WTC11 (cell line): ENCODE data around the gene DPP9. TPM values are rescaled to one million over a fixed set of nuclear protein-coding genes. Genes with fewer than 3 reads are reported as not detected.

Experiments
- ATAC-seq: fragments of 200-7000 bp; cut with Tn5 transposase; 2 replicates; pipeline ENCODE4 v1.10.0; 2021; ENCODE audit warnings: mild to moderate bottlenecking, moderate library complexity
- CTCF ChIA-PET: fragments of 300-600 bp; sonication (Branson Sonifier 250); formaldehyde crosslinking; loops from one replicate; lab custom pipeline; 2021; ENCODE audit warnings: antibody characterized with exemption; lab: Charles Lee
- POLR2A ChIA-PET: fragments of 350-600 bp; sonication (Branson Sonifier 250); formaldehyde crosslinking; loops from one replicate; lab custom pipeline; 2021; ENCODE audit warnings: antibody characterized with exemption; lab: Charles Lee
- DNase-seq: peaks from one replicate; pipeline ENCODE4 v3.0.0; 2021; ENCODE audit warnings: low spot score
- H3K27ac Mint-ChIP-seq: 2 replicates; pipeline ENCODE4 v1.8.0; 2021; ENCODE audit warnings: mixed read lengths
- H3K27me3 Mint-ChIP-seq: 2 replicates; pipeline ENCODE4 v1.8.0; 2021; ENCODE audit warnings: low read depth, mild to moderate bottlenecking, moderate library complexity, mixed read lengths
- H3K36me3 Mint-ChIP-seq: 2 replicates; pipeline ENCODE4 v1.8.0; 2021; ENCODE audit warnings: mixed read lengths
- H3K4me1 Mint-ChIP-seq: 2 replicates; pipeline ENCODE4 v1.8.0; 2022; ENCODE audit warnings: mixed read lengths
- H3K4me3 Mint-ChIP-seq: 2 replicates; pipeline ENCODE4 v1.8.0; 2021; ENCODE audit warnings: mild to moderate bottlenecking, moderate library complexity, mixed read lengths
- H3K9me3 Mint-ChIP-seq: 2 replicates; pipeline ENCODE4 v1.8.0; 2021; ENCODE audit warnings: mixed read lengths
- ATF1 ChIP-seq: sonication (generic); formaldehyde crosslinking; IDR thresholded peaks from 2 replicates; pipeline ENCODE4 v1.8.1; 2023; ENCODE audit warnings: mild to moderate bottlenecking, moderate library complexity, missing genetic modification reagents
- GRHL2 ChIP-seq: fragments of 250-450 bp; sonication (Bioruptor Pico); IDR thresholded peaks from 2 replicates; pipeline ENCODE4 v1.8.0; 2022; ENCODE audit warnings: mild to moderate bottlenecking, moderate library complexity; ENCODE audit not compliant: insufficient replicate concordance, severe bottlenecking
- HMGXB4 ChIP-seq: sonication (generic); formaldehyde crosslinking; IDR thresholded peaks from 2 replicates; pipeline ENCODE4 v1.8.1; 2023; ENCODE audit warnings: mild to moderate bottlenecking, moderate library complexity, missing genetic modification reagents
- JUN ChIP-seq: sonication (generic); formaldehyde crosslinking; IDR thresholded peaks from 2 replicates; pipeline ENCODE4 v1.8.0; 2023; ENCODE audit warnings: mild to moderate bottlenecking, missing genetic modification reagents
- MYBL2 ChIP-seq: sonication (generic); formaldehyde crosslinking; IDR thresholded peaks from 2 replicates; pipeline ENCODE4 v1.8.1; 2023; ENCODE audit warnings: mild to moderate bottlenecking, moderate library complexity, missing genetic modification reagents
- NFE2L1 ChIP-seq: sonication (generic); formaldehyde crosslinking; IDR thresholded peaks from 2 replicates; pipeline ENCODE4 v1.8.1; 2023; ENCODE audit warnings: missing genetic modification reagents
- NR2C2 ChIP-seq: sonication (generic); formaldehyde crosslinking; IDR thresholded peaks from 2 replicates; pipeline ENCODE4 v1.8.0; 2022; ENCODE audit warnings: mild to moderate bottlenecking, missing genetic modification reagents
- PRDM15 ChIP-seq: sonication (generic); formaldehyde crosslinking; IDR thresholded peaks from 2 replicates; pipeline ENCODE4 v1.8.0; 2022; ENCODE audit warnings: missing genetic modification reagents
- RELA ChIP-seq: sonication (generic); formaldehyde crosslinking; IDR thresholded peaks from 2 replicates; pipeline ENCODE4 v1.8.1; 2022; ENCODE audit warnings: missing genetic modification reagents, mild to moderate bottlenecking, borderline replicate concordance
- TEAD4 ChIP-seq: sonication (generic); formaldehyde crosslinking; IDR thresholded peaks from 2 replicates; pipeline ENCODE4 v1.8.0; 2022; ENCODE audit warnings: mild to moderate bottlenecking, missing genetic modification reagents
- USF1 ChIP-seq: sonication (generic); formaldehyde crosslinking; IDR thresholded peaks from 2 replicates; pipeline ENCODE4 v1.8.0; 2022; ENCODE audit warnings: mild to moderate bottlenecking, missing genetic modification reagents
- ZNF232 ChIP-seq: sonication (generic); formaldehyde crosslinking; IDR thresholded peaks from 2 replicates; pipeline ENCODE4 v1.8.0; 2022; ENCODE audit warnings: mild to moderate bottlenecking, missing genetic modification reagents
- ZNF396 ChIP-seq: fragments of 250-450 bp; sonication (Bioruptor Pico); IDR thresholded peaks from 2 replicates; pipeline ENCODE4 v1.8.0; 2021; ENCODE audit warnings: mild to moderate bottlenecking, moderate library complexity, borderline replicate concordance
- ZNF423 ChIP-seq: fragments of 250-450 bp; sonication (Bioruptor Pico); IDR thresholded peaks from 2 replicates; pipeline ENCODE4 v2.1.2; 2022; ENCODE audit warnings: mild to moderate bottlenecking, moderate library complexity
- total RNA-seq: library from RNA; stranded (reverse); gene quantifications from 3 replicates; pipeline ENCODE4 v1.2.3, GENCODE V29; 2021
- TF ChIP-seq, protein P1 (sequence below): sonication (generic); formaldehyde crosslinking; IDR thresholded peaks from 2 replicates; pipeline ENCODE4 v1.8.1; 2023; ENCODE audit warnings: mild to moderate bottlenecking, missing genetic modification reagents, moderate library complexity
- TF ChIP-seq, protein P2 (sequence below): sonication (generic); formaldehyde crosslinking; IDR thresholded peaks from 2 replicates; pipeline ENCODE4 v1.8.0; 2023; ENCODE audit warnings: missing genetic modification reagents, mild to moderate bottlenecking, borderline replicate concordance
- TF ChIP-seq, protein P3 (sequence below): sonication (generic); formaldehyde crosslinking; IDR thresholded peaks from 2 replicates; pipeline ENCODE4 v1.8.1; 2023; ENCODE audit warnings: mild to moderate bottlenecking, missing genetic modification reagents, borderline replicate concordance

The DPP9 gene
- total RNA-seq, 1 experiment from 2014 or later: 52.9 TPM

DNA sequence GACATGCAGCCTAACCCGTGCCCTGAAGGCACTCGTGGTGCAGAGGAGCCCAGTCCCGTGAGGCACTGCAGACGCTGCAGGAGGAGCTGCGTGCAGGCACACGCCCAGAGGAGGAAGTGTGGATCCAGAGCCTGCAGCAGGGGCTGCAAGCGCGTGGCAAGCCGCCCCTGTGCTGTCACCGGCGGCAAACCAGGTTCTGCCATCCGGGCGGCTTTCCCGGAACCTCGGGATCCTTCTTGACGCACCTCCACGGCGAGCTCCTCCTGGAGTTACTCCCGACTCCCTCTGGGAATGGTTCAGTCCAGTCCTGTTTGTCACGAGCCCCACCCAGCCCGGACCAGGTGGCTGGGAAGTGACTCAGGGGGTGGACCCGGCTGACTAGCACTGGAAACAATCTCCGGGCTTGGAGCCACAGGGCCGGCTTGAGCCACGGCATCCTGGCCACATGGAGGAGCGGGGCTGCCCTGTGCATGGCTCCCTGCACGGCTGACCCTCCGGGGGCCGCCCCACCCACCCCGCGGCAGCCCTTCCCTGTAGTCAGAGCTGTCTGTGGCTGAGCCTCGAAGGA lies 10.2 kb downstream of the DPP9 start:
- Mint-ChIP-seq H3K9me3 (no peaks in the 10 kb centered on the region), H3K4me3 (no peak overlapping the region), H3K4me1 (no peaks in the 10 kb centered on the region), H3K36me3 (peaks cover 41% of the 10 kb centered on the region), H3K27me3 (no peaks in the 10 kb centered on the region), H3K27ac (no peak overlapping the region)
- CTCF ChIA-PET: no interaction called here
- ATAC-seq (no peak), DNase-seq (no peak)
- TF ChIP-seq, protein P1, sequence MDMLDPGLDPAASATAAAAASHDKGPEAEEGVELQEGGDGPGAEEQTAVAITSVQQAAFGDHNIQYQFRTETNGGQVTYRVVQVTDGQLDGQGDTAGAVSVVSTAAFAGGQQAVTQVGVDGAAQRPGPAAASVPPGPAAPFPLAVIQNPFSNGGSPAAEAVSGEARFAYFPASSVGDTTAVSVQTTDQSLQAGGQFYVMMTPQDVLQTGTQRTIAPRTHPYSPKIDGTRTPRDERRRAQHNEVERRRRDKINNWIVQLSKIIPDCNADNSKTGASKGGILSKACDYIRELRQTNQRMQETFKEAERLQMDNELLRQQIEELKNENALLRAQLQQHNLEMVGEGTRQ (CRISPR knock-in tag): no peak
- TF ChIP-seq ZNF423: no peak
- TF ChIP-seq, protein P2, sequence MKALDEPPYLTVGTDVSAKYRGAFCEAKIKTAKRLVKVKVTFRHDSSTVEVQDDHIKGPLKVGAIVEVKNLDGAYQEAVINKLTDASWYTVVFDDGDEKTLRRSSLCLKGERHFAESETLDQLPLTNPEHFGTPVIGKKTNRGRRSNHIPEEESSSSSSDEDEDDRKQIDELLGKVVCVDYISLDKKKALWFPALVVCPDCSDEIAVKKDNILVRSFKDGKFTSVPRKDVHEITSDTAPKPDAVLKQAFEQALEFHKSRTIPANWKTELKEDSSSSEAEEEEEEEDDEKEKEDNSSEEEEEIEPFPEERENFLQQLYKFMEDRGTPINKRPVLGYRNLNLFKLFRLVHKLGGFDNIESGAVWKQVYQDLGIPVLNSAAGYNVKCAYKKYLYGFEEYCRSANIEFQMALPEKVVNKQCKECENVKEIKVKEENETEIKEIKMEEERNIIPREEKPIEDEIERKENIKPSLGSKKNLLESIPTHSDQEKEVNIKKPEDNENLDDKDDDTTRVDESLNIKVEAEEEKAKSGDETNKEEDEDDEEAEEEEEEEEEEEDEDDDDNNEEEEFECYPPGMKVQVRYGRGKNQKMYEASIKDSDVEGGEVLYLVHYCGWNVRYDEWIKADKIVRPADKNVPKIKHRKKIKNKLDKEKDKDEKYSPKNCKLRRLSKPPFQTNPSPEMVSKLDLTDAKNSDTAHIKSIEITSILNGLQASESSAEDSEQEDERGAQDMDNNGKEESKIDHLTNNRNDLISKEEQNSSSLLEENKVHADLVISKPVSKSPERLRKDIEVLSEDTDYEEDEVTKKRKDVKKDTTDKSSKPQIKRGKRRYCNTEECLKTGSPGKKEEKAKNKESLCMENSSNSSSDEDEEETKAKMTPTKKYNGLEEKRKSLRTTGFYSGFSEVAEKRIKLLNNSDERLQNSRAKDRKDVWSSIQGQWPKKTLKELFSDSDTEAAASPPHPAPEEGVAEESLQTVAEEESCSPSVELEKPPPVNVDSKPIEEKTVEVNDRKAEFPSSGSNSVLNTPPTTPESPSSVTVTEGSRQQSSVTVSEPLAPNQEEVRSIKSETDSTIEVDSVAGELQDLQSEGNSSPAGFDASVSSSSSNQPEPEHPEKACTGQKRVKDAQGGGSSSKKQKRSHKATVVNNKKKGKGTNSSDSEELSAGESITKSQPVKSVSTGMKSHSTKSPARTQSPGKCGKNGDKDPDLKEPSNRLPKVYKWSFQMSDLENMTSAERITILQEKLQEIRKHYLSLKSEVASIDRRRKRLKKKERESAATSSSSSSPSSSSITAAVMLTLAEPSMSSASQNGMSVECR (CRISPR knock-in tag): no peak
- TF ChIP-seq TEAD4 (CRISPR knock-in tag): no peak
- TF ChIP-seq HMGXB4: no peak
- TF ChIP-seq ZNF232 (CRISPR knock-in tag): no peak
- TF ChIP-seq ZNF396 (CRISPR knock-in tag): no peak
- TF ChIP-seq JUN: no peak
- no peak for TF ChIP-seq GRHL2 (CRISPR knock-in tag)
- TF ChIP-seq PRDM15: no peak
- no peak for TF ChIP-seq NFE2L1 (CRISPR knock-in tag)
- no peak for TF ChIP-seq NR2C2 (CRISPR knock-in tag)
- TF ChIP-seq, protein P3, sequence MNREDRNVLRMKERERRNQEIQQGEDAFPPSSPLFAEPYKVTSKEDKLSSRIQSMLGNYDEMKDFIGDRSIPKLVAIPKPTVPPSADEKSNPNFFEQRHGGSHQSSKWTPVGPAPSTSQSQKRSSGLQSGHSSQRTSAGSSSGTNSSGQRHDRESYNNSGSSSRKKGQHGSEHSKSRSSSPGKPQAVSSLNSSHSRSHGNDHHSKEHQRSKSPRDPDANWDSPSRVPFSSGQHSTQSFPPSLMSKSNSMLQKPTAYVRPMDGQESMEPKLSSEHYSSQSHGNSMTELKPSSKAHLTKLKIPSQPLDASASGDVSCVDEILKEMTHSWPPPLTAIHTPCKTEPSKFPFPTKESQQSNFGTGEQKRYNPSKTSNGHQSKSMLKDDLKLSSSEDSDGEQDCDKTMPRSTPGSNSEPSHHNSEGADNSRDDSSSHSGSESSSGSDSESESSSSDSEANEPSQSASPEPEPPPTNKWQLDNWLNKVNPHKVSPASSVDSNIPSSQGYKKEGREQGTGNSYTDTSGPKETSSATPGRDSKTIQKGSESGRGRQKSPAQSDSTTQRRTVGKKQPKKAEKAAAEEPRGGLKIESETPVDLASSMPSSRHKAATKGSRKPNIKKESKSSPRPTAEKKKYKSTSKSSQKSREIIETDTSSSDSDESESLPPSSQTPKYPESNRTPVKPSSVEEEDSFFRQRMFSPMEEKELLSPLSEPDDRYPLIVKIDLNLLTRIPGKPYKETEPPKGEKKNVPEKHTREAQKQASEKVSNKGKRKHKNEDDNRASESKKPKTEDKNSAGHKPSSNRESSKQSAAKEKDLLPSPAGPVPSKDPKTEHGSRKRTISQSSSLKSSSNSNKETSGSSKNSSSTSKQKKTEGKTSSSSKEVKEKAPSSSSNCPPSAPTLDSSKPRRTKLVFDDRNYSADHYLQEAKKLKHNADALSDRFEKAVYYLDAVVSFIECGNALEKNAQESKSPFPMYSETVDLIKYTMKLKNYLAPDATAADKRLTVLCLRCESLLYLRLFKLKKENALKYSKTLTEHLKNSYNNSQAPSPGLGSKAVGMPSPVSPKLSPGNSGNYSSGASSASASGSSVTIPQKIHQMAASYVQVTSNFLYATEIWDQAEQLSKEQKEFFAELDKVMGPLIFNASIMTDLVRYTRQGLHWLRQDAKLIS: no peak
- no peak for TF ChIP-seq ATF1 (CRISPR knock-in tag)
- TF ChIP-seq USF1 (CRISPR knock-in tag): no peak
- TF ChIP-seq RELA (CRISPR knock-in tag): no peak
- no peak for TF ChIP-seq MYBL2 (CRISPR knock-in tag)
- POLR2A ChIA-PET: no interaction called here
